ENCODE results near the gene CFAP97D2. TPM values are rescaled to one million over a fixed set of nuclear protein-coding genes. Genes with fewer than 3 reads are reported as not detected.

CFAP97D2 gene
- polyA plus RNA-seq, 1 donor = not detected

DNA sequence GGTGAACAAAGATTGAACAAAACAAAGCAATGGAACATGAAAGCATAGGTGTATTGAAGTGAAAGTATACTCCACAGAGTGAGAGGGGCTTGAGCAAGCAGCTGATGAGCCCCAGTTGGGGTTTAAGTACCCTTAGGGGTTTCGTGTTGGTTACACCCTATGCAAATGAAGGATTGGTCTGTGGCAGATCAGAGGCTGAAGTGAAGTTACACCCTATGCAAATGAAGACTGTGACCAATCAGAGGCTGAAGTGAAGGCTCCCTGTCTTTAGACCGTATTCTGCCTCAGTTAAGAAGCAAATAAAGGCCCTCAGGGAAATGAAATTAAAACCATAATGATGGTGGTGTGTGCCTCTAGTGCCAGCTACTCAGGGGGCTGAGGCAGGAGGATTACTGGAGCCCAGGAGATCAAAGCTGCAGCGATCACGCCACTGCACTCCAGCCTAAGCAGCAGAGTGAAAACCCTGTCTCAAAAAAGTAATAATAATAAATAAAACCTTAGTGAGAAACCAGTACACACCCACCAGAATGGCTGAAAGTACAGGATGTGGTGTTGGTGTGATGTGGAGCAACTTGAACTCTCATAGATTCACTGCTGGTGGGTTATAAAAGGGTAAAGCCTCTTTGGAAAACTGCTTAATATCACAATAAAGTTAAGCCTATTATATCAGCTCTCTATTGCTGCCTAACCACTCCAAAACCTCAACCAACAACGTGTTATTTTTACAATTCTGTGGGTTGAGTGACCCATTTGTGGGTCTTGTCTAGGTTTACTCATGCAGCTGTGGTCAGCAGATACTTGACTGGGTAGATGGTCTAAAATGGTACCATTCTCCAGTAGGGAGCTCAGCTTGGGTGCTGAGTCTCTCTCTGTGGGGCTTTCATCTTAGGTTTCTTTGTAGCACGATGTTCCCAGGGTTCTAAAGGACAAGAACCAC, 89.6 kb downstream of the CFAP97D2 start:
- DNase-seq (ENCODE audit: low read depth) = no peak

DNA sequence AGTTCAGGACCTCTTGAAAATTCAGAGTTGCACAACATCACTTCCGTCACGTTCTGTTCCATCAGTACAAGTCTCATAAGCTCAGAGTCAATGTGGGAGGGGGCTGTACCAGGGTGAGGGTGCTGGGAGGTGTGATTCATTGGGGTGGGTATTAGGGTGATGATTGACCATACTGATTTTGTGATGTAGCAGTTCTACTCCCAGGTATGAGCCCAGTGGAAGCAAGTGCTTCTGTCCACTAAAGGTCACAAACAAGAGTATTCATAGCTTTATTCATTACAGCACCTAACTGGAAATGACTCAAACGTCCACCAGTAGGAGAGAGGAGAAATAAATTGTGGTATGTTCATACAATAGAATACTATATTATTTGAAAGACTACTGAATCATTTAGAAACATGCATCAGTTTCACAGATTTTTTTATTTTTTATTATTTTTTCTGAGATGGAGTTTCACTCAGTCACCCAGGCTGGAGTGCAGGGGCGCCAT, 90.3 kb downstream of the CFAP97D2 start:
- DNase-seq (ENCODE audit: low read depth) = no peak

Other genes starting within 250 kb of the CFAP97D2 start
- gene C13orf46, start 205.2 kb upstream of the CFAP97D2 start, polyA plus RNA-seq (ENCODE audit: insufficient read length) = 0.57 TPM
- 19.6 TPM for gene RASA3, start 46.6 kb upstream of the CFAP97D2 start, polyA plus RNA-seq (ENCODE audit: insufficient read length)
- 71.0 TPM for gene CDC16, start 55.6 kb downstream of the CFAP97D2 start, polyA plus RNA-seq (ENCODE audit: insufficient read length)
- 97.3 TPM for gene UPF3A, start 102.3 kb downstream of the CFAP97D2 start, polyA plus RNA-seq (ENCODE audit: insufficient read length)
- gene CHAMP1, start 135.2 kb downstream of the CFAP97D2 start, polyA plus RNA-seq (ENCODE audit: insufficient read length) = 12.2 TPM